GM18511 (cell line): ENCODE data around the gene RTP3.
A peak's percentile ranks its signal among the peaks of the same experiment; 100 is the strongest.
"Not testable (repeated sequence)": the region's sequence is repeated elsewhere in the genome, so short reads cannot be mapped to it uniquely, and the experiment has no call there.

ENCODE experiments used
- ATAC-seq: cut with Tn5 transposase; IDR thresholded peaks from one replicate; pipeline ENCODE4 v1.9.1; 2021; ENCODE audit warnings: mild to moderate bottlenecking, moderate library complexity; ENCODE audit not compliant: unreplicated experiment

RTP3 gene

DNA sequence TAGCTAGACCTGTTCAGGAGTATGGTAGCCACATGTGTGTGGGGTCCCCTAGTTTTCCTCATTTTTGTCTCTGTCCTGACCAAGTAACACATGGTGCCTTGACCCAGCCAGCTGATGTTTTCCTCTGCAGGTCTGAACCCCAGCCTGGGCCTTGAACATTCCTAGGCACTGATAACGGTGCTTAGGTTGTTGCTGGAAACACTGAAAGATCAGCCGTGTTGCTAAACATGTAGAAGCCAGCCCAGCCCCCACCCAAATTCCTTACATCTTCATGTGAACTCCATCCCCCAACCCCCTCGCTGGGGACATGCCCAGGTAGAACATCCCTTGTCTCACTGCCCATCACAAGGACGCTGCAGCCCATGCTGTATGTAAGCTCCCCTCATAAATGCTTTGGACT, 18.7 kb downstream of the RTP3 start:
- no peak for ATAC-seq

DNA sequence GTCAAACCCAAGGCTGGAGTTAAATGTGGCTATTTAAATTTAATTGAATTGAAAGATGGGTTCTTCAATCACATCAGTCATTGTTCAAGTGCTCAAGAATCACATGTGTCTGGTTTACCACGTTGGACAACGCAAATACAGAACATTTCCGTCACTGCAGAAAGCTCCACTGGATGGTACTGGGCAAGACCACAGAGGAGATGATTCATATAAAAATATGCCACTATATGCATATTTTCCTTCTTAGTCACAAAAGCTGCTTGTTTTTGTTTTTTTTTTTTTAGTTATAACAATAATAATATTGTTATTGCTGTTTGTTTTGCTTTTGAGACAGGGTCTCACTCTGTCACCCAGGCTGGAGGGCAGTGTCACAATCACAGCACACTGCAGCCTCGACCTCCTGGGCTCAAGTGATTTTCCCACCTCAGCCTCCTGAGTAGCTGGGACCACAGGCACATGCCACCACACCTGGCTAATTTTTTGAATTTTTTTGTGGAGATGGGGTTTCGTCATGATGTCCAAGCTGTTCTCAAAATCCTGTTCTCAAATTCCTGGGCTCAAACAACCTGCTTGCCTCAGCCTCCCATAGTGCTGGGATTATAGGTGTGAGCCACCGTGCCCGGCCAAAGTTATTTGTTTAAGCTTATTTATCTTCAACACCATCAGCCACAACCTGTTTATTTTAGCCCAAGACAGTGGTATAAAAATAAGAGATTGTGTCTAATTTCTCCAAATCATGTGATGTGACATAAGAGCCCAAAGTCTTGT, 19.4 kb downstream of the RTP3 start:
- ATAC-seq: no peak

DNA sequence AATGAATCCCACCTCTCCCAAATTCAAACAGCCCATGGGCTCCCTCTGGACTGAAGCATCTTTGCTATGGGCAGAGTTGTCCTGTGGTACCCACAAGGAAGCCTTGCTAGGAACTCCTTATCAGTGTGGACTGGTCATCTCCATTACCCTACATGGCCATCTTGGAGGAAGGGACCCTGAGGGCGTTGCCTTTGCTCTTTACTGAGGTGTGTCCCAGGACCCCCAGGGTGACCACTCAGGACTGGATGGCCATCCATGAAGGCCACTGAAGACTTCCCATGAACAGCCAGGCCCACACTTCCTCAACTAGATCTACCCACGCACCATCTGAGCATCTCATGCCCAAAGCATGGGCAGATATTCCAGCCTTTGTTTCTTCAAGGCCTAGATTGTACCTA, 20.0 kb downstream of the RTP3 start:
- ATAC-seq: no peak

DNA sequence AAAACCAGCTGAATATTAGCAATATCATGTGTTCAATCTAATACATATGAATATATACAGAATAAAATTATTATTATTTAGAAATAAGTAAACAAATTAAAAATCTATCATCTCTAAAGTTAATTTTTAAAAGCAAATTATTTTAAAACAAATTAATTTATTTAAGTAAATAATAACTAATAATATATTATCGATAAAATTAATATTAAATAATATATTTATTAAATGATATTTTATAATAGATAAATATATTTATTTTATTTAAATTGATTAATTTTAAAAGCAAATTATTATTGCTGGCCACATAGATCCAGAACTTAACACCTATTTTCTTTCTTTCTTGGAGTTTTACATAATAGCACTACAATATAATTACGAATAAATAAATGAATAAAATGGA, 22.2 kb downstream of the RTP3 start:
- ATAC-seq: no peak

DNA sequence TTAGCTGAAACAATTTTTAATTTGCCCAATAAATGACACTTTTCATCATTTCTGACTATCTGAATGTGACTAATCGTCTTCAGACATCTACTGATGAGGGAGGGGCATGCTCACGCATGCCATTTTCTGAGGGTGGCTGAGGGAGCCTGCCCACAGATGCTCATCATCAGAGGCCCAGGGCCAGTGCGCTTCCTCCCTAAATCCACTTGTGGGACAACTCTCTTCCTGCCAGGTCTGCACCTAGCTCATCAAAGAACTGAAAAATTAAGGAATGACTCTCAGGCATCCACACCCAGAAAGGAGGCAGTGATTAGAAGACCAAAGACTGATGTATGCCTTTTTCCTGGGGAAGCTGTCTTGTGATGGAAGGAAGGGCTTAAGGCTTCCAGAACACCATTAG, 22.8 kb downstream of the RTP3 start:
- no peak for ATAC-seq

DNA sequence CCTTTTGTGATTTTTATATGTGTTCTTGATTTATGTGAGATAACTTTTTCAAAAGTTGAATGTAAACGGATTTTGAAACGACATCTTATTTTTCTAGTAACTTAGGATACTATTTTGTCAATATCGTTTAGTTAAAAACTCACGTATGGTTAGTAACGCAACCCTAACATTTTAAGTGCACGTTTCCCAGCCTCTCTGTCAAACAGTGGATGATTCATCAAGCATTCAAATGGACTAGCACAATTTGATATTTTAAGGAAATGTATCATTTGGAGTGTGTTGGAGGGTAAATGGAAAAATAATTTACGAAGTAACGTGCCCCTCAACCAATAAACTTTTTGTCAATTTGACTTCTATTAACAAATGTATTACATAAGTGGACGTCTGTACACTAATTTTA, 23.3 kb downstream of the RTP3 start:
- no peak for ATAC-seq

DNA sequence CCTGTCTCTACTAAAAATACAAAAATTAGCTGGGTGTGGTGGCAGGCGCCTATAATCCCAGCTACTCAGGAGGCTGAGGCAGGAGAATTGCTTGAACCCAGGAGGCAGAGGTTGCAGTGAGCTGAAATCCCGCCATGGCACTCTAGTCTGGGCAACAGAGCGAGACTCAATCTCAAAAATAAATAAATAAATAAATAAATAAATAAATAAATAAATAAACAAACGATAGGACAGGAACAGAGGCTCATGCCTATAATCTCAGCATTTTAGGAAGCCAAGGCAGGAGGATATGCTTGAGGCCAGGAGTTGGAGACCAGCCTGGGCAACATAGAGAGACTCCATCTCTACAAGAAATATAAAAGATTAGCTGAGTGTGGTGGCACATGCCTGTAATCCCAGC, 24.4 kb downstream of the RTP3 start:
- ATAC-seq: not testable (repeated sequence)

DNA sequence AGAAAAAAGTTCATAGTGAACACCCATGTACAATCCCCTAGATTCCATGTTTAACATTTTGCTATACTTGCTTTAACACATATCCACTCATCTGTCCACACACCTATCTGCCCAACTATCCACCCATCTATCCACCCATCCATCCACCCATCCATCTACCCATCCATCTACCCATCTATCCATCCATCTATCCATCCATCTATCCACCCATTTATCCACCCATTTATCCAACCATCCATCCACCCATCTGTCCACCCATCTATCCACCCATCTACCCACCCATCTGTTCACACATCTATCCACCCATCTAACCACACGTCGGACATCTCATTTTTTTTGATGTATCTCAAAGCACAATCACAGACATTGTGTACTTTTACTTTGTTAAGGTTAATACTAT, 25.8 kb downstream of the RTP3 start:
- no peak for ATAC-seq

DNA sequence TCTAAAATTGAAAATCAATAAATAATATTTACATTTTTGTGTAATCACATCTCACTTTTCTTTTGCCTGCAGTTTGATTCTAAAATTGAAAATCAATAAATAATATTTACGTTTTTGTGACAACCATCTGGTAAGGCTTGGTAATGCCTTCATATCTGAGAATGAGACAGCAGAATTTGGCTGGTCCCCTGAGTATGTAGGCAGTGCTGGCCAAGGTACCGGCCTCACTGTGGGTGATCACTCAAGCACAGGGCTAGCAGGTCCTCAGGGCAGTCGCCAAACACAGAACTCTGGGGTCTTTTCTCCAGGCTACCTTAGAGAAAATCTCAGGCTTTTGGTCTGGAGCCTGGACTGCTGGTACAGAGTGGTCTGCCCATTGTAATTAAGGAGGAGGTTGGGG, 26.2 kb downstream of the RTP3 start:
- ATAC-seq: no peak

DNA sequence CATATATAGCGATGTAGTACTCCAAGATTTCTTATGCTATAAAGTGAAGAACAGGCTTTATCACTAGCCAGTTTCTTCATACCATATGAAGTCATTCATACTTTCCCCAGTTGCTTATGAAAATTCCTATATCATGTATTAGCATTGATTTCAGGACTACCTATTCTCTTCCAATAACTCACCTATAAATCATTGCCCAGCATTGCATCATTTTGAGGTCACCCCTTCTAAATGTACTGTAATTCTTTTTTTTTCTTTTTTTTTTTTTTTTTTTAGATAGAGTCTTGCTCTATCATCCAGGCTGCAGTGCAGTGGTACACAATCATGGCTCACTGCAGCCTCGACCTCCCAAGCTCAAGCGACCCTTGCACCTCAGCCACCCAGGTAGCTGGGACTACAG, 27.1 kb downstream of the RTP3 start:
- no peak for ATAC-seq

DNA sequence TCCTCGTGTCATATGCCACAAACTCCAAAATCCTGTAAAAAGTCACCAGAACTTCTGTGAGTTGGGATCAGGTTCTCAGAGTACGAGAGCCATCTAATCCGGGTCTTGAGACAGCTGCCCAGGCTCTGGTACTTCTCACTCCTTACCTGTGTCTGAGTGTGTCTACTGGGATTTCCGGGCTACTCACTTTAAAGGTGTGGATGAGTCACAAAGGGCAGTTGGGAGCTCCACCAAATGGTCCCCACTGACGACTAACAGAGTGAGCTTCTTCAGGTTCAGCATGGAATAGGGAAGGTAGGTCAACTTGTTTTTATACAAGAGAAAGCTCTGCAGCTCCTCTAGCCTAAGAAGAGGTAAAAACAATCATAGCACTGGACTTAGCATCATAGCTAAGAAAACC, 29.5 kb downstream of the RTP3 start:
- no peak for ATAC-seq

DNA sequence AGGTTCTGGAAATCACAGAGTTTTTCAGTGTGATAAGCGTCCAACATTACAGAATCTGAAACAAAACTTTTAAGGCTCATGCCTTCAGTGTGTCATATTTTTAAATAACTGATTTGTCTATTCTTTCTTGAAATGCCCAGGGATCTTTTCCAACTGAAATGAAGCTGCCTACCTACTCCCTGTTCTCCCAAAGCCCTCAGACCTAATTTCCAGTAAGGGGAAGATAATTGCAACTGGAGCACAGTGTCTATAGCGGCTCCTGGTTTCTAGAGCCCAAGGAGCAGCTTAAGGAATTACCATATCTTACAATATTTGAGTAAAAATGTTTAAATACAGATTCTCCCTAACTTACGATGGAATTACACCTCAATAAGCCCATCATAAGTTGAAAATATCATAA, 35.3 kb downstream of the RTP3 start:
- ATAC-seq: no peak

DNA sequence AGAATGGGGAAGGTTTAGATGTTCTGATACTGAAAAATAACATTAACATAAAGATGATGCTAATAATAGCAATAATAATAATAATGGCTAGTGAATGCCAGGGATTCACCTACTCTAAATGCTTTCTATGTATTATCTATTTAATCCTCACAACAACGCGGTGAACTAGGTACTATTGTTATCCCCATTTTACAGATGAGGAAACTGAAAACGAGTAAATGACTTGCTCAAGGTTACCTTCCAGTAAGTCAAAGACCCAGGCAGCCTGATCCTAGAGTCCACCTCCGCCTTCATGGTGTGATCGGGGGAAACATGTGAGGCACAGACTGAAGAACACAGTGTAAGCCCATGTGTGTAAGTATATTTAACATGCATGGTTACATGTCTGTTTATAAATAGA, 38.0 kb downstream of the RTP3 start:
- no peak for ATAC-seq

DNA sequence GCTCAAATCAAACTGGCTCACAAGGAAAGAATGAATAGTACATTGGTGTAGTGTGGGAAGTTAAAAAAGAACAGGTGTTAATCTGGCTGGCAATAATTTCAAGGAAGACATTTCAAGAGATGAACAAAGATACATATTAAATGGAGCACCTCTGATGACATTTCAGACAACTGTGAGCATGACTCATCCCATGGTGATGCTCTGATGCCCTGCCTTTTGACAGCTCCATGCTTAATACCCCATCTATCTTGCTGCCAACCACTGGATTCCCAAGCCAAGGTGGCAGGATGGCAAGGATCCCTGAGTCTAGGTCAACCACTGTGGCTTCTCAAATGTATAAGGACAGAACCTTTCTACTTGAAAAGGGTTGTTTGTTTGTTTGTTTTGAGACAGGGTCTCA, 39.0 kb downstream of the RTP3 start:
- no peak for ATAC-seq

DNA sequence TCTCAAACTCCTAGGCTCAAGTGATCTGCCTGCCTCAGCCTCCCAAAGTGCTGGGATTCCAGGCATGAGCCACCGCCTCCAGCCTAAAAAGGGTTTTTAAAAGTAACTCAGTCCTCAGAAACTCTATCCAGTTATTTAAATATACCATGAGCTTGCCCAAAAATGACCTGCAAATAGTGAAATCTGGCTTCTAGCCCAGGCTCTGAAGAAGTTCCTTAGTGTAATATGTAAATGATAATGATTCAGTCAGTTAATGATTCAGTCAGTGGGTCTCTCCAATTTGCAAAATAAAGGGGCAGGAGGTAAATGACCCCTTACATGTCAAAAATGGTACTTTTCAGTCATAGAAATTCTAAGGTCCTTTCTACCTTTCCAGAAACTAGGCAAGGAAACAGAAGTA, 39.5 kb downstream of the RTP3 start:
- ATAC-seq: no peak

DNA sequence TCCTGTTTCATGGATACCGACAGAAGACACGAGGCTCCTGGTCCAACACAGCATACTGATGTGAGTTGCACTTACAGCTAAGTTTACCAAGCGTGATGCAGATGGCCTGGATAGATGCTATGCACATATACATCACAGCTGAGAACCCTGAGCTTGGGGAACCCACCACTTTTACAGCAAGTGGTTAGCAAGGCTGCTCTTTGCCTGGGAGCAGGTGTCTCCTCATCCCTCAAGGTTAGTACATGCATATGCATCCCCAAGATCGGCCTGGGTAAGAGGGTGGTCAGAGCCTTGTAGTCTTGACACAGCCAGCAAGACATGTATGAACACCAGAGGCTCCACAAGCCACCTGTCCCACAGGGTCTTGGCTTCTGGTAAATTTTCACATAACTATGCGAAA, 40.0 kb downstream of the RTP3 start:
- no peak for ATAC-seq

DNA sequence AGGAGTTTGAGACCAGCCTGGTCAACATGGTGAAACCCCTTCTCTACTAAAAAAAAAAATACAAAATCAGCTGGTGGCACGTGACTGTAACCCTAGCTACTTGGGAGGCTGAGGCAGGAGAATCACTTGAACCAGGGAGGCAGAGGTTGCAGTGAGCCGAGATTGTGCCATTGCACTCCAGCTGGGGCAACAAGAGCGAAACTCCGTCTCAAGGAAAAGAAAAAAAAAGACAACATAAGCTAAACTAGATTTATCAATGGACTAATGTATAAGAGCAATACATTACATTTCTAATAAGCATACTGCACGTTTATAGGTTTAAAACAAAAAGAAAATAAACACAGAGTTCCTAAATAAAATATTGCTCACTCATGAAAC, 40.6 kb downstream of the RTP3 start:
- not testable (repeated sequence) for ATAC-seq

DNA sequence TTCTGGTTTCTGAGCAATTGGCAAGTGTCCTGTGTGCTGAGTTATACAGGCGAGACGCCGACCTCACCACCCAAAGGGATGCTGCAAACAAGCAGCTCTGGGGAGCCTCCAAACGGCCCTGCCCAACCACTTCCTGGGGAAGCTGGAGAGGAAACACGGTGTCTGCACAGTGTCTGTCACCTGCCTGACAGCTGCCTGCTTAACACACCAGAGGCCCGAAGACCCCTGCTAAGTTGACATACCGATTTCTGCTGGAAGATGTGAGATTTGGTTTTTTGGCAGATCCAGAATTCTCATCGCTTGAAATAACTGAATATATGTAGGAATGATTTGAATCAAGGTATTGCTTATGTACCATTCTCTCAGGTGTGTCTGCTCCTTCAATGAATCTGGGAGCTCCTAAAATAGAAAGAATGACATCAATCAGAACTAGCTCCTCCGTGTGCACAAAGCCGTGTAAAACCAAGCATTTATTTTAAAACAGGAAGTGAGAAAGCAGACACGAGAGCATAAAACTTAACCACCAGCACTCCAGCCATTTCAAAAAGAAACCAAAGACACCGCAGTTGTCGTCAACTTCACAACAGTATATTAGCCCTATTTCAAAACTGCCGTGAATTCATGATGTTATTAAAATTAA, 41.1 kb downstream of the RTP3 start:
- peak; percentile 88 for ATAC-seq

DNA sequence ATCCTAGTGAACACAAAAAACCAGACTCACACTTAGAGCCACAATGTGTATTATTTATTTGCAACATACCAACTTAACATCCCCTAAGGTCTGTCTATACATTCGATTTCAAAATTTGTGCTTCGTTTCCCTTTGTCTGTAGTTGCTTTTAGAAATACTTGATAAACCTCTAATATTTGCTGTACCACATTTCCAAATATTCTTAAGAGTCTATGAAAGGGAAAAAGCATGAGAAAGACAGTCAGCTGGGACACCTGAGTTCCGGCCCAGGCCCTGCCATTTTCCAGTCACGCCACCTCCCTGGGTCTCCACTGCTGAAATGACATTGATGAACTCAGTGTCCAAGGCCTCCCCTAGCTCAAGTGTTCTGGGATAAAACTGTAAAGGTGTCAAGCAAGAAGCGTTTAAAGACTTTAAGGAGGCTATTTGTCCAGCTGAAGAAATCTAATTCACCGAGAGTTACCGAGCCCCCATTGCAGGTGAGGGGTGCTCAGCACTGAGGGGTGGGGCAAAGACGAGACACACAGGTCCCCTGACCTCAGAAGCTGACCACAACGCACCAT, 41.7 kb downstream of the RTP3 start:
- ATAC-seq: no peak

DNA sequence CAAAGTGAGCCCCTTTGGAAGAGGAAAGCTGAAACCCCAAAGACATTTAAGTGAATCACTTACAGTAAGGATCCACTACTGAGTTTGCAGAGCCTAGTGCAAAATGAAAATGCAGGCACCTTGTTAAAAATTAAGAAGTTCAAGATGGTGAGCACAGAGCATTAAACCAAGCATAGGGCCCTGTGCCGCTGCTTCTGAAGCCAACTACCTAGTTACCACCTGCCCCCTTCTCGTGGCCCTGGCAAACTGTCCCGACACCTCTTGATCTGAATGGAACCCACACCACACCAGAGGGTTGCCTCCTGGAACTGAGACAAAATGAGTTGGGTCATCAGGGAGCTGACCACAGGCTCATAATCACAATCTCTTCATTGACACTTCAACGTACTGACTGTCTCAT, 42.8 kb downstream of the RTP3 start:
- ATAC-seq: no peak

DNA sequence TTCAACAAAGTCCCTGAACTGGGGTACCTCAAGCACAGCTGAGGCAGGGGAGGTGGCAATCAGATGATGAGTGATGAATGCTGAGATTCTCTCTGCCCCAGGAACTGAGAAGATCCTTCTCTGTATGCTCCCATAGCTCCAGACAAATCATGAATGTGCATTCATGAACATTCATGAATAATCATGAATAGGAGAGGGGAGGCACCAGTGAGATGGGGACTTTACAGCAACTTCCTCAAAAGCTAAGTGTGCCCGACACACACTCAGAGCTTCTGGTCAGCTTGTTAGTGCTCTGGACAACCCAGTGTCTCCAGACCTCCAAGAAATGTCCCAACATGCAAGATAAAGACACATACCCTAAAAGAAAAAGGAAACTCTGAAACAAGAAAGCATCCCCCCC, 44.1 kb downstream of the RTP3 start:
- no peak for ATAC-seq

DNA sequence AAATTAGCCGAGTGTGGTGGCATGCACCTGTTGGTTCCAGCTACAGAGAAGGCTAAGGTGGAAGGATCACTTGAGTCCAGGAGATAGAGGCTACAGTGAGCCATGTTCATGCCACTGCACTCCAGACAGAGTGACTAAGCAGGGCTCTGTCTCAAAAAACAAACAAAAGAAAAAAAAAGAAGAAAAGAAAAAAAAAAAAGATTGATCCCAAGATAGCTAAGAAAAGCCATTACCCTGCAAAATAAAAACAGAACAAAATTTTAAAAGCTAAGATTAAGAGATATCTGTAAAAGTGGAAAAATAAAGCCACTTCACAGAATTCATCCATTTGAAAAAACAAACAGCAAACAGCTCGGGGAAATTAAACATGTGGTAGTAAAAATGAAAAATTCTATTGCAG, 44.6 kb downstream of the RTP3 start:
- no peak for ATAC-seq

DNA sequence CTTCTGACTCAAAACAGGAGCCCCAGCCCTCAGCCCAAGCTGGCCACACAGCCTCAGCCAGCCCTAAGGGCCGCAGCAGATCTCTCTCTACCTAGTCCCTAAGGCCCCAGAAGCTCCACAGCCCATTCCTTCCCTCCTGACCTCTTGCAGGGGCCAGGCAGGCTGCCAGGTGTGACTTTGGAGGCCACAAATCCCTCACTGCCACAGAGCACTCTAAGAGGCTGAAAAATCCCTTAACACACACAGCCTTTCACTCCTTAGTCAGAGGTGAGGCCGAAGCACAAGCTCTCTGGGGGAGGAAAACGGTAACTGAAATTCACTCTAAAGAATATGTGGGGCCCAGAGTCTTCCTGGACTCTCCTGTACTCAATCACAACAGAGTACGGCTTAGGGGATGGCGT, 45.0 kb downstream of the RTP3 start:
- ATAC-seq: no peak
